SH-SY5Y (cell line): ENCODE measurements around the gene GLMN.

ENCODE experiments used
- GATA2 ChIP-seq: IDR thresholded peaks from 2 replicates; pipeline ENCODE4 v1.6.1; 2011; ENCODE audit warnings: mild to moderate bottlenecking, low read depth, low read length
- GATA3 ChIP-seq: IDR thresholded peaks from 2 replicates; pipeline ENCODE4 v1.6.1; 2011; ENCODE audit warnings: low read depth, mild to moderate bottlenecking, low read length, moderate library complexity

Gene GLMN

GRCh38 chr1:92315766-92316599 is 17.2 kb upstream of the GLMN start:
- TF ChIP-seq GATA2 (no peak), GATA3 (no peak)

DNA sequence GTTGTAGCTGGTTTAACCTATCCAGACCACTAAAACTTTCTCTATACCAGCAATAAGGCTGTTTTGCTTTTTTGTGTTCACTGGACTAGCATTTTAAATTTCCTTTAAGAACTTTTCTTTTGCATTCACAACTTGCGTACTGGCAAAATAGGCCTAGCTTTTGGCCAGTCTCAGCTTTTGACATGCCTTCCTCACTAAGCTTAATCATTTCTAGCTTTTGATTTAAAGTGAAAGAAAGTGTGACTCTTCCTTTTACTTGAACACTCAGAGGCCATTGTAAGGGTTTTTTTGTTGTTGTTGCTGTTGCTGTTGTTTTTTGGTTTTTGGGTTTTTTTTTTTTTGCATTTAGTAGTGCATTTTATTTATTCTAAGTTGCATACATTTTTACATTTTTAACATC is 15.2 kb upstream of the GLMN start:
- no peak for TF ChIP-seq GATA3
- TF ChIP-seq GATA2 = no peak

- TF ChIP-seq GATA2 (no peak), GATA3 (no peak)
Observed at GRCh38 chr1:92310185-92310597, 11.4 kb upstream of the GLMN start.

DNA sequence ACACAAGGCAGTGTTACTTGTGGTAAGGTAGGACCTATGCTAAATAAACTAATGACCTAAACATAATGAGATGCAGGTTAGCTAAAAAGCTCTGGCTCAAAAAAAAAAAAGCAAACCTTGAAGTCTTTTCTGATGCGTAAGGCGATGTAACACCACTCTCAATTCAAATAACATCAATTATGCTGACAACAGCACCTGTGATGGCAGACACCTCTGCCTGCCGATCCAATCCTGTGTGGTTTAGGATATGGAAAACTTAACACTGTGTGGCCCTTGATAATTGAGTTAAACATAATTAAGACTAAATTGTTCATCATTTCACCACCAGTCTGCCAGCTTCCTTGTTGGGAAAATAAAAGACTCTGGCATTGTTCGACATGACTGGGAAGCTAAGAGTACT is 9.2 kb upstream of the GLMN start:
- no peak for TF ChIP-seq GATA2
- TF ChIP-seq GATA3 = no peak

- TF ChIP-seq GATA3 (no peak), GATA2 (no peak)
Observed at GRCh38 chr1:92306020-92306419, 7.2 kb upstream of the GLMN start.

- TF ChIP-seq GATA2 = no peak
- TF ChIP-seq GATA3 = no peak
Observed at GRCh38 chr1:92301021-92301420, 2.2 kb upstream of the GLMN start.

DNA sequence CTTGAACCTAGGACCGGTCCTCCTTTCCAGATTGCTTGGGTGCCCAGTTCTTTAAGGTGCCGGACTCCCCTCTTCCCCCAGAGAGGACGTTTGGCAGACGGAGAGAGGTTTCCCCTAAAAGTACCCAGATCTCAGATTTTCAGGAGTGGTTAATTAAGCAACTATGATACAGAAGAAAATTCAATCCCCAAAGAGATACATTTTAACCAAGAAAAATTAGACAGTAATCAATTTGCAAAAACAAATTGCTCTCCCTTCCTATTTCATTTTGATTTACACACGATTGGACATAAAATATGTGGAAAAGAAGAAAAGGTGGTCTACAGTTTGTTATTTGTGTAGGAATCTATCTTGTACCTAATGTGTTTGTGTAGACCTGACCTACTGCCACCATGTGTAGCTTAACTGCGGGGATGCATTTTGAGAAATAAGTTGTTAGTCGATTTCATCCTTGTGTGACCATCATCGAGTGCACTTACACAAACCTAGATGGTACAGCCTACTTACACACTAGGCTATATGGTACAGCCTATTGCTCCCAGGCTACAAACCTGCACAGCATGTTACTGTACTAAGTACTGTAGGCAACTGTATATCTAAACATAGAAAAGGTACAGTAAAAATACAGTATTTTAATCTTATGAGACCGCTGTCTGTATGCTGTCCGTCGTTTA is 827 bp upstream of the GLMN start:
- no peak for TF ChIP-seq GATA2
- no peak for TF ChIP-seq GATA3

- TF ChIP-seq GATA3 (no peak), GATA2 (no peak)
Observed at GRCh38 chr1:92298213-92298572, 594 bp downstream of the GLMN start.

GRCh38 chr1:92291372-92291999 is 7.3 kb downstream of the GLMN start:
- TF ChIP-seq GATA2 = no peak
- TF ChIP-seq GATA3 = no peak

GRCh38 chr1:92277105-92277723 is 21.6 kb downstream of the GLMN start:
- TF ChIP-seq GATA3 (no peak), GATA2 (no peak)

- TF ChIP-seq GATA2 (no peak), GATA3 (no peak)
Observed at GRCh38 chr1:92276082-92276481, 22.7 kb downstream of the GLMN start.

DNA sequence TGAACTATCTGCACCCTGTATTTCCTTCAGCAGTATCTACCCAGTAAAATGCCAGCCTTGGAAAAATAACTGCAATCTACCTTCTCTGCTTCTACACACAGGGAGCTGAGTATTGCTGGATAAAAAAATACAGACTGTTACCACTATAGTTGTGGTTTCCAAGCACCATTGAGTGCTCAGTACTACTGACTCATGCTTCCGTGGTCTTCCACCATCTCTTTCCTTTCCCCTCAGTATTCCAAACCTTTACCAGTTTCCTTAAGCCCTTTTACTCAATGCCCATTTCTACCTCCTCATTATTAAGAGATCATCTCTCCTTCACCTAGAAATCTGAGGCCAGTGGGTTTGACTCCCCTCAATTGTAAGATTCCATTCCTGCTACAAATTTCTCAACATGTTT is 23.8 kb downstream of the GLMN start:
- TF ChIP-seq GATA3 (no peak), GATA2 (no peak)

DNA sequence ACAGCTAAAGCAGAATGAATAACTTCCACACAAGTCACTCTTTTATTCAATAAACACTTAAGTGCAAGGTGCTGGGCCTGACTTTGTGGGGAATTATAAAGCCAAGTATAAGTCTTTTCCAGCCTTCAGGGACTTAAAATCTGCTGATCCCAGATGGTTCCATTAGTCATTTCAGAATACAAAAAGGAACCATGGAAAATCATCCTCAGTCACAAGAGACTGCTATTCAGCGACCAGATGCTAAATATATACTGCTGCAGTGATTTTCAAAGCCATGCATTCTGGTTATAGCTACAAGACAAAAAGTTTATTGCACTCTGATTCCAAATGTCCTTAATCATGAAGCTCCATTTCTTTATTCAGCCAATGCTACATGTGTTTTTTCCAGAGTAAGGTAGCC is 25.7 kb downstream of the GLMN start:
- TF ChIP-seq GATA3 (no peak), GATA2 (no peak)

GRCh38 chr1:92262516-92262915 is 36.3 kb downstream of the GLMN start:
- no peak for TF ChIP-seq GATA3
- no peak for TF ChIP-seq GATA2

GRCh38 chr1:92259350-92259749 is 39.4 kb downstream of the GLMN start:
- TF ChIP-seq GATA2 (no peak), GATA3 (no peak)
